Endothelial cell of umbilical vein (primary cell): ENCODE data around the gene CUBN. TPM values are rescaled to one million over a fixed set of nuclear protein-coding genes. Genes with fewer than 3 reads are reported as not detected.

ENCODE experiments used
- BruUV-seq: library from RNA; stranded (reverse); fragments of 400-500 nt; replicated peaks from 2 replicates; lab custom pipeline; 2021; lab: Mats Ljungman, UMichigan
- CTCF ChIA-PET: fragments of 300-600, 350-600 bp; sonication (Branson Sonifier 250); formaldehyde crosslinking; loops from one replicate; lab custom pipeline; 2021; ENCODE audit warnings: antibody characterized with exemption, inconsistent platforms; lab: Charles Lee
- POLR2A ChIA-PET: fragments of 300-600, 350-600 bp; sonication (Branson Sonifier 250); formaldehyde crosslinking; loops from one replicate; lab custom pipeline; 2021; ENCODE audit warnings: antibody characterized with exemption, inconsistent platforms; lab: Charles Lee
- DNase-seq: peaks from one replicate; pipeline ENCODE4 v3.0.0-alpha.2; 2011; ENCODE audit warnings: low read depth, low spot score
- FAIRE-seq: peaks from 2 replicates; lab custom pipeline; 2011; peaks lifted over from hg19 to GRCh38; lab: Jason Lieb, UNC
- H2AFZ ChIP-seq: 2 replicates; pipeline ENCODE4 v1.6.0; 2012; ENCODE audit warnings: low read depth, low read length, control low read depth, inconsistent platforms
- H3K27ac ChIP-seq: 2 replicates; pipeline ENCODE4 v1.5.1; 2011; ENCODE audit warnings: low read depth, mild to moderate bottlenecking, control low read depth, low read length, moderate library complexity; ENCODE audit not compliant: insufficient read depth
- H3K27me3 ChIP-seq, 2 experiments: 2 replicates each; pipeline versions ENCODE4 v1.6.0 to v1.6.1; 2011; ENCODE audit warnings: low read length in 2 of 2, mixed read lengths in 1 of 2; ENCODE audit not compliant: control insufficient read depth in 2 of 2, insufficient read depth in 2 of 2
- H3K36me3 ChIP-seq, 2 experiments: 2 replicates in 1 of 2; 3 replicates in 1 of 2; pipeline ENCODE4 v1.5.1; 2011; ENCODE audit warnings: low read length in 2 of 2, mild to moderate bottlenecking in 1 of 2, moderate library complexity in 1 of 2; ENCODE audit not compliant: control insufficient read depth in 2 of 2, insufficient read depth in 2 of 2; ENCODE audit errors: extremely low read depth in 1 of 2
- H3K4me1 ChIP-seq: 3 replicates; pipeline ENCODE4 v1.5.1; 2011; ENCODE audit warnings: mild to moderate bottlenecking, low read length; ENCODE audit not compliant: control insufficient read depth, insufficient read depth; ENCODE audit errors: extremely low read depth
- H3K4me2 ChIP-seq: 2 replicates; pipeline ENCODE4 v1.6.1; 2011; ENCODE audit warnings: low read length, control low read depth, mixed read lengths; ENCODE audit not compliant: insufficient read depth
- H3K4me3 ChIP-seq, 3 experiments: fragments of 200-600 bp in 1 of 3; sonication (generic), shearing (Covaris generic) in 1 of 3; replicated peaks in 1 of 3; 2 replicates each; pipeline ENCODE4 v1.5.1; 2011 to 2016; ENCODE audit warnings: control low read depth in 3 of 3, low read length in 3 of 3, mild to moderate bottlenecking in 2 of 3, inconsistent platforms in 1 of 3, low read depth in 1 of 3, moderate library complexity in 1 of 3; ENCODE audit not compliant: insufficient read depth in 1 of 3
- H3K79me2 ChIP-seq: 2 replicates; pipeline ENCODE4 v1.6.0; 2012; ENCODE audit warnings: low read length, inconsistent platforms; ENCODE audit not compliant: control insufficient read depth, insufficient read depth
- H3K9ac ChIP-seq: replicated peaks from 2 replicates; pipeline ENCODE3; 2011; ENCODE audit warnings: low read length, control low read depth; ENCODE audit not compliant: insufficient read depth; ENCODE audit errors: extremely low read depth
- H3K9me1 ChIP-seq: replicated peaks from 3 replicates; pipeline ENCODE4 v1.6.0; 2011; ENCODE audit warnings: mild to moderate bottlenecking, low read length; ENCODE audit not compliant: control insufficient read depth, insufficient read depth; ENCODE audit errors: extremely low read depth
- H3K9me3 ChIP-seq: replicated peaks from 2 replicates; pipeline ENCODE4 v1.5.1; 2012; ENCODE audit warnings: low read length, inconsistent platforms; ENCODE audit not compliant: control insufficient read depth, insufficient read depth
- H4K20me1 ChIP-seq: replicated peaks from 2 replicates; pipeline ENCODE3; 2011; ENCODE audit warnings: mild to moderate bottlenecking, low read length; ENCODE audit not compliant: control insufficient read depth, insufficient read depth; ENCODE audit errors: extremely low read depth
- FOS ChIP-seq: IDR thresholded peaks from 2 replicates; pipeline ENCODE4 v1.6.1; 2011; ENCODE audit warnings: mild to moderate bottlenecking, low read length, moderate library complexity, borderline replicate concordance; ENCODE audit not compliant: insufficient read depth
- JUN ChIP-seq: IDR thresholded peaks from 2 replicates; pipeline ENCODE4 v1.6.1; 2011; ENCODE audit warnings: borderline replicate concordance, low read depth; ENCODE audit not compliant: insufficient read length, insufficient read depth
- MYC ChIP-seq: IDR thresholded peaks from one replicate; pipeline ENCODE4 v1.6.1; 2011; ENCODE audit warnings: mild to moderate bottlenecking, low read depth, low read length
- dilution Hi-C: fragments of 300-500 bp; cut with MboI; formaldehyde crosslinking; loops from one replicate; pipeline ENCODE4 v1.15.0; 2019; ENCODE audit warnings: low sequenced_read_pairs; ENCODE audit not compliant: extremely low pct_ligation_motif_present
- intact Hi-C: fragments of 100-400 bp; cut with micrococcal nuclease; formaldehyde crosslinking; loops from one replicate; pipeline ENCODE4 v1.10.0; 2022
- polyA plus RNA-seq, 4 experiments: library from polyadenylated mRNA; depleted of rRNA in 3 of 4; stranded (reverse) in 3 of 4; unstranded in 1 of 4; fragments of >200 nt; gene quantifications; 2 replicates each; pipeline versions ENCODE4 v1.2.1 to v1.2.3, GENCODE V29; 2011 to 2012; ENCODE audit warnings: missing spikeins in 1 of 4
- total RNA-seq: library from RNA; stranded (reverse); gene quantifications from 2 replicates; pipeline ENCODE4 v1.2.3, GENCODE V29; 2021
- TF ChIP-seq, protein P1 (sequence below), 2 donors: IDR thresholded peaks; 1 replicate in 1 of 2; 2 replicates in 1 of 2; pipeline ENCODE4 v1.5.1; 2011; ENCODE audit warnings: low read length in 2 of 2, mild to moderate bottlenecking in 2 of 2, moderate library complexity in 2 of 2, control low read depth in 1 of 2, inconsistent platforms in 1 of 2, low read depth in 1 of 2; ENCODE audit not compliant: insufficient read depth in 1 of 2; ENCODE audit errors: extremely low read depth in 1 of 2

CUBN gene
- total and polyA plus RNA-seq, 2 donors (not counting 3 experiments of a cell fraction or from before 2014, with no cell fraction given), result 2.7 to 4.6 TPM

- DNase-seq (no peak), FAIRE-seq (no peak)
- TF ChIP-seq MYC, result no peak
- no peaks in the 10 kb centered on the region for H3K9me1 ChIP-seq
- H3K9me3 ChIP-seq, result no peaks in the 10 kb centered on the region
- H3K36me3 ChIP-seq, result no peaks in the 10 kb centered on the region
- dilution Hi-C loops, result no loop called here
- BruUV-seq, result no TSS peak
- ChIA-PET POLR2A (no interaction called here), CTCF (no interaction called here)
- no peak overlapping the region for H3K27ac ChIP-seq
- no peaks in the 10 kb centered on the region for H3K79me2 ChIP-seq
- no peak overlapping the region for H3K4me3 ChIP-seq
- no peak overlapping the region for H3K9ac ChIP-seq
- H4K20me1 ChIP-seq, result no peaks in the 10 kb centered on the region
- no peak overlapping the region for H2AFZ ChIP-seq
- intact Hi-C loops, result no loop called here
- peaks cover 38% of the 10 kb centered on the region for H3K4me1 ChIP-seq
- H3K27me3 ChIP-seq, result no peaks in the 10 kb centered on the region
- no peak overlapping the region for H3K4me2 ChIP-seq
These were observed 71.5 kb downstream of the CUBN start for GRCh38 chr10:17058093-17058492.

- peak; percentile 50 for DNase-seq
- Histone ChIP-seq H3K79me2 (no peaks in the 10 kb centered on the region), H3K27ac (peak overlapping the region; percentile 9), H3K4me2 (no peak overlapping the region), H4K20me1 (no peaks in the 10 kb centered on the region), H2AFZ (no peak overlapping the region), H3K4me1 (peaks cover 29% of the 10 kb centered on the region), H3K9me1 (no peaks in the 10 kb centered on the region), H3K36me3 (no peaks in the 10 kb centered on the region), H3K27me3 (no peaks in the 10 kb centered on the region), H3K9ac (no peak overlapping the region), H3K4me3 (no peak overlapping the region), H3K9me3 (no peaks in the 10 kb centered on the region)
- ChIA-PET POLR2A (no interaction called here), CTCF (no interaction called here)
- FAIRE-seq, result no peak
- intact Hi-C loops (no loop called here), dilution Hi-C loops (no loop called here)
- peak; percentile 38 for TF ChIP-seq JUN
- TF ChIP-seq, protein P1, sequence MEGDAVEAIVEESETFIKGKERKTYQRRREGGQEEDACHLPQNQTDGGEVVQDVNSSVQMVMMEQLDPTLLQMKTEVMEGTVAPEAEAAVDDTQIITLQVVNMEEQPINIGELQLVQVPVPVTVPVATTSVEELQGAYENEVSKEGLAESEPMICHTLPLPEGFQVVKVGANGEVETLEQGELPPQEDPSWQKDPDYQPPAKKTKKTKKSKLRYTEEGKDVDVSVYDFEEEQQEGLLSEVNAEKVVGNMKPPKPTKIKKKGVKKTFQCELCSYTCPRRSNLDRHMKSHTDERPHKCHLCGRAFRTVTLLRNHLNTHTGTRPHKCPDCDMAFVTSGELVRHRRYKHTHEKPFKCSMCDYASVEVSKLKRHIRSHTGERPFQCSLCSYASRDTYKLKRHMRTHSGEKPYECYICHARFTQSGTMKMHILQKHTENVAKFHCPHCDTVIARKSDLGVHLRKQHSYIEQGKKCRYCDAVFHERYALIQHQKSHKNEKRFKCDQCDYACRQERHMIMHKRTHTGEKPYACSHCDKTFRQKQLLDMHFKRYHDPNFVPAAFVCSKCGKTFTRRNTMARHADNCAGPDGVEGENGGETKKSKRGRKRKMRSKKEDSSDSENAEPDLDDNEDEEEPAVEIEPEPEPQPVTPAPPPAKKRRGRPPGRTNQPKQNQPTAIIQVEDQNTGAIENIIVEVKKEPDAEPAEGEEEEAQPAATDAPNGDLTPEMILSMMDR (IDR thresholded peaks at IDR 0.05; ENCODE audit: extremely low read depth in 1 of 2, insufficient read depth in 1 of 2, low read depth in 1 of 2, low read length in 2 of 2), result no peak
- TF ChIP-seq FOS, result peak; percentile 73
- BruUV-seq, result no TSS peak
These were observed 72.7 kb downstream of the CUBN start for GRCh38 chr10:17056781-17057428.
